Activated CD8-positive, alpha-beta memory T cell treated with anti-CD3 and anti-CD28 coated beads, Interleukin-2, amount 50 U/mL, for 1 hour (primary cell): ENCODE data around the gene TAS2R1.
"Not testable (repeated sequence)": the region's sequence is repeated elsewhere in the genome, so short reads cannot be mapped to it uniquely, and the experiment has no call there.

Experiments
- DNase-seq: peaks from one replicate; pipeline ENCODE4 v3.0.0-alpha.2; 2020; ENCODE audit errors: extremely low read depth

The TAS2R1 gene

GRCh38 chr5:9622971-9623421 is 7.2 kb downstream of the TAS2R1 start:
- no peak for DNase-seq

- no peak for DNase-seq
Measured at GRCh38 chr5:9621379-9621903, 8.7 kb downstream of the TAS2R1 start.

GRCh38 chr5:9619331-9620092 is 10.6 kb downstream of the TAS2R1 start:
- no peak for DNase-seq

GRCh38 chr5:9617739-9618504 is 12.2 kb downstream of the TAS2R1 start:
- no peak for DNase-seq

GRCh38 chr5:9617221-9617620 is 12.9 kb downstream of the TAS2R1 start:
- DNase-seq, result no peak

- DNase-seq, result no peak
Measured at GRCh38 chr5:9615331-9615730, 14.8 kb downstream of the TAS2R1 start.

- no peak for DNase-seq
Measured at GRCh38 chr5:9613360-9613759, 16.8 kb downstream of the TAS2R1 start.

- no peak for DNase-seq
Measured at GRCh38 chr5:9610969-9611368, 19.2 kb downstream of the TAS2R1 start.

- DNase-seq, result no peak
Measured at GRCh38 chr5:9610364-9610763, 19.8 kb downstream of the TAS2R1 start.

GRCh38 chr5:9608093-9608492 is 22.1 kb downstream of the TAS2R1 start:
- no peak for DNase-seq

GRCh38 chr5:9605041-9605838 is 24.9 kb downstream of the TAS2R1 start:
- no peak for DNase-seq

GRCh38 chr5:9604416-9604815 is 25.7 kb downstream of the TAS2R1 start:
- DNase-seq, result no peak

- no peak for DNase-seq
Measured at GRCh38 chr5:9601055-9601739, 29.0 kb downstream of the TAS2R1 start.

GRCh38 chr5:9599391-9599790 is 30.8 kb downstream of the TAS2R1 start:
- no peak for DNase-seq

GRCh38 chr5:9598329-9598728 is 31.8 kb downstream of the TAS2R1 start:
- not testable (repeated sequence) for DNase-seq

GRCh38 chr5:9597322-9597721 is 32.8 kb downstream of the TAS2R1 start:
- DNase-seq, result not testable (repeated sequence)

GRCh38 chr5:9596824-9597223 is 33.3 kb downstream of the TAS2R1 start:
- no peak for DNase-seq

GRCh38 chr5:9596171-9596780 is 33.9 kb downstream of the TAS2R1 start:
- no peak for DNase-seq

- no peak for DNase-seq
Measured at GRCh38 chr5:9594913-9595312, 35.2 kb downstream of the TAS2R1 start.

GRCh38 chr5:9589049-9589835 is 40.9 kb downstream of the TAS2R1 start:
- no peak for DNase-seq
